ENCODE measurements around the gene CBX8. TPM values are rescaled to one million over a fixed set of nuclear protein-coding genes. Genes with fewer than 3 reads are reported as not detected.

Gene CBX8
- total and polyA plus RNA-seq, 4 donors, result 4.8 to 9.3 (median 5.5) TPM

DNA sequence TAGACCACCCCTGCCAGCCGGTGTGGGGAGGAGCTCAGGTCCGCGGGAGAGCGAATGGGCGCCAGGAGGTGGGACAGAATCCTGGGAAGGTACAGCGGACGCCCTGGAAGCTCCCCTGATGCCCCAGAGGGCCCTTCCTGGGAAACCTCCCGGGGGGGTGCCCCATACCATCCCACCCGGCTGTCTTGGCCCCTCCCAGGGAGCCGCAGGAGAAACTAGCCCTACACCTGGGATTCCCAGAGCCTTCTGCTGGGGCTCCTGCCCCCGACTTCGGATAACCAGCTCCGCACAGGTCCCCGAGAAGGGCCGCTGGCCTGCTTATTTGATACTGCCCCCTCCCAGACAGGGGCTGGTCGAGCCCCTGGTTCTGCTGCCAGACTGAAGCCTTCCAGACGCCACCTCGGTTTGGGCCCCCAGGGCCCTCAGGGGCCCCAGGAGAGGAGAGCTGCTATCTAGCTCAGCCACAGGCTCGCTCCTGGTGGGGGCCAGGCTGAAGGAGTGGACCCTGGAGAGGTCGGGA lies 45.3 kb upstream of the CBX8 start:
- Histone ChIP-seq H3K36me3 (ENCODE audit: control insufficient read depth in 4 of 4, insufficient read depth in 4 of 4, low read length in 4 of 4) (no peaks in the 10 kb centered on the region), H3K9me3 (ENCODE audit: control insufficient read depth in 4 of 4, insufficient read depth in 3 of 4, low read length in 3 of 4) (peaks cover 0 to 4% (median 0%) of the 10 kb centered on the region in 4 donors), H3K27me3 (ENCODE audit: control insufficient read depth in 3 of 3, insufficient read depth in 3 of 3, low read length in 2 of 3) (peaks cover 0 to 40% (median 27%) of the 10 kb centered on the region in 3 donors), H3K4me1 (ENCODE audit: control insufficient read depth in 5 of 5, insufficient read depth in 5 of 5, low read length in 5 of 5) (peaks cover 0 to 48% (median 20%) of the 10 kb centered on the region in 5 donors), H3K4me3 (no peak overlapping the region), H3K9ac (ENCODE audit: insufficient read depth in 1 of 2, low read length in 2 of 2) (no peak overlapping the region), H3K27ac (ENCODE audit: low read depth in 1 of 2, low read length in 1 of 2) (no peak overlapping the region)
- TF ChIP-seq, protein P1, sequence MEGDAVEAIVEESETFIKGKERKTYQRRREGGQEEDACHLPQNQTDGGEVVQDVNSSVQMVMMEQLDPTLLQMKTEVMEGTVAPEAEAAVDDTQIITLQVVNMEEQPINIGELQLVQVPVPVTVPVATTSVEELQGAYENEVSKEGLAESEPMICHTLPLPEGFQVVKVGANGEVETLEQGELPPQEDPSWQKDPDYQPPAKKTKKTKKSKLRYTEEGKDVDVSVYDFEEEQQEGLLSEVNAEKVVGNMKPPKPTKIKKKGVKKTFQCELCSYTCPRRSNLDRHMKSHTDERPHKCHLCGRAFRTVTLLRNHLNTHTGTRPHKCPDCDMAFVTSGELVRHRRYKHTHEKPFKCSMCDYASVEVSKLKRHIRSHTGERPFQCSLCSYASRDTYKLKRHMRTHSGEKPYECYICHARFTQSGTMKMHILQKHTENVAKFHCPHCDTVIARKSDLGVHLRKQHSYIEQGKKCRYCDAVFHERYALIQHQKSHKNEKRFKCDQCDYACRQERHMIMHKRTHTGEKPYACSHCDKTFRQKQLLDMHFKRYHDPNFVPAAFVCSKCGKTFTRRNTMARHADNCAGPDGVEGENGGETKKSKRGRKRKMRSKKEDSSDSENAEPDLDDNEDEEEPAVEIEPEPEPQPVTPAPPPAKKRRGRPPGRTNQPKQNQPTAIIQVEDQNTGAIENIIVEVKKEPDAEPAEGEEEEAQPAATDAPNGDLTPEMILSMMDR (IDR thresholded peaks at IDR 0.05; ENCODE audit: control extremely low read depth, extremely low read depth), result no peak
- ATAC-seq (ENCODE audit: insufficient read depth, low FRiP score) (no peak), DNase-seq (no peak)
- 6 to 12% methylated on average over 20 of the region's 20 CpGs for WGBS, 2 donors

DNA sequence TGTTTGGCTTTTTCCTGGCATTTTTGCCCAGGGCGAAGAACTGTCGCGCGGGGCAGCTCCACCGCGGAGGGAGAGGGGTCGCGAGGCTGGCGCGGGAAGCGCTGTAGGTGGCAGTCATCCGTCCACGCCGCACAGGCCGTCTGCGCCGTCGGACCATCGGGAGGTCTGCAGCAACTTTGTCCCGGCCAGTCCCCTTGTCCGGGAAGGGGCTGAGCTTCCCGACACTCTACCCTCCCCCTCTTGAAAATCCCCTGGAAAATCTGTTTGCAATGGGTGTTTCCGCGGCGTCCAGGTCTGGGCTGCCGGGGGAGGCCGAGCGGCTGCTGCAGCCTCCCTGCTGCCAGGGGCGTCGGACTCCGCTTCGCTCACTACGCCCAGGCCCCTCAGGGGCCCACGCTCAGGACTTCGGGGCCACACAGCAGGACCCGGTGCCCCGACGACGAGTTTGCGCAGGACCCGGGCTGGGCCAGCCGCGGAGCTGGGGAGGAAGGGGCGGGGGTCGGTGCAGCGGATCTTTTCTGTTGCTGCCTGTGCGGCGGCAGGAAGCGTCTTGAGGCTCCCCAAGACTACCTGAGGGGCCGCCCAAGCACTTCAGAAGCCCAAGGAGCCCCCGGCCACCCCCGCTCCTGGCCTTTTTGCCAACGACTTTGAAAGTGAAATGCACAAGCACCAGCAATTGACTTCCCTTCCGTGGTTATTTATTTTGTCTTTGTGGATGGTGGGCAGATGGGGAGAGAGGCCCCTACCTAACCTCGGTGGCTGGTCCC lies 44.7 kb upstream of the CBX8 start:
- WGBS, 2 donors, result 2 to 4% methylated on average over 52 to 55 of the region's 55 CpGs
- DNase-seq, result peak in 1 of 3 donors; percentile 37
- TF ChIP-seq, protein P1 (IDR thresholded peaks at IDR 0.05; ENCODE audit: control extremely low read depth, extremely low read depth), result no peak
- Histone ChIP-seq H3K4me1 (ENCODE audit: control insufficient read depth in 5 of 5, insufficient read depth in 5 of 5, low read length in 5 of 5) (peaks cover under 1 to 54% (median 27%) of the 10 kb centered on the region in 5 donors), H3K9ac (ENCODE audit: insufficient read depth in 1 of 2, low read length in 2 of 2) (no peak overlapping the region), H3K36me3 (ENCODE audit: control insufficient read depth in 4 of 4, insufficient read depth in 4 of 4, low read length in 4 of 4) (no peaks in the 10 kb centered on the region), H3K27me3 (ENCODE audit: control insufficient read depth in 3 of 3, insufficient read depth in 3 of 3, low read length in 2 of 3) (peaks cover 0 to 40% (median 27%) of the 10 kb centered on the region in 3 donors), H3K4me3 (no peak overlapping the region), H3K9me3 (ENCODE audit: control insufficient read depth in 4 of 4, insufficient read depth in 3 of 4, low read length in 3 of 4) (peaks cover 0 to 4% (median 0%) of the 10 kb centered on the region in 4 donors), H3K27ac (ENCODE audit: low read depth in 1 of 2, low read length in 1 of 2) (no peak overlapping the region)
- ATAC-seq (ENCODE audit: insufficient read depth, low FRiP score), result no peak

DNA sequence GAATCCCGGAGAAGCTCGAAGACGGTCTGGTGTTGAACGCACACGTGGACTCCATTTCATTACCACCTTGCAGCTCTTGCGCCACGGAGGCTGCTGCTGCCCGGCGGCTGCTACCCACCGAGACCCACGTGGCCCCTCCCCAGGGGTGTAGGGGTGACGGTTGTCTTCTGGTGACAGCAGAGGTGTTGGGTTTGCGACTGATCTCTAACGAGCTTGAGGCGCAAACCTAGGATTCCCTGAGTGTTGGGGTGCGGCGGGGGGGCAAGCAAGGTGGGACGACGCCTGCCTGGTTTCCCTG lies 44.1 kb upstream of the CBX8 start:
- Histone ChIP-seq H3K9ac (ENCODE audit: insufficient read depth in 1 of 2, low read length in 2 of 2) (no peak overlapping the region), H3K9me3 (ENCODE audit: control insufficient read depth in 4 of 4, insufficient read depth in 3 of 4, low read length in 3 of 4) (peaks cover 0 to 4% (median 0%) of the 10 kb centered on the region in 4 donors), H3K4me1 (ENCODE audit: control insufficient read depth in 5 of 5, insufficient read depth in 5 of 5, low read length in 5 of 5) (peaks cover 3 to 59% (median 29%) of the 10 kb centered on the region in 5 donors), H3K27me3 (ENCODE audit: control insufficient read depth in 3 of 3, insufficient read depth in 3 of 3, low read length in 2 of 3) (peaks cover 0 to 37% (median 27%) of the 10 kb centered on the region in 3 donors), H3K36me3 (ENCODE audit: control insufficient read depth in 4 of 4, insufficient read depth in 4 of 4, low read length in 4 of 4) (no peaks in the 10 kb centered on the region), H3K27ac (ENCODE audit: low read depth in 1 of 2, low read length in 1 of 2) (no peak overlapping the region), H3K4me3 (no peak overlapping the region)
- TF ChIP-seq, protein P1 (IDR thresholded peaks at IDR 0.05; ENCODE audit: control extremely low read depth, extremely low read depth), result no peak
- 4 to 6% methylated on average over 19 of the region's 19 CpGs for WGBS, 2 donors
- ATAC-seq (ENCODE audit: insufficient read depth, low FRiP score) (no peak), DNase-seq (no peak)
